ENCODE data around the gene TNFRSF14.

GRCh38 chr1:2598329-2598931 is 42.3 kb downstream of the TNFRSF14 start:
- no peak for TF ChIP-seq CTCF (IDR thresholded peaks at IDR 0.05)
- TF ChIP-seq POLR2A (IDR thresholded peaks at IDR 0.05), result no peak
